K562 (cell line): Measurements from ENCODE around the gene CLCN6. TPM values are rescaled to one million over a fixed set of nuclear protein-coding genes. Genes with fewer than 3 reads are reported as not detected.

ENCODE experiments used
- ATF6 ChIP-seq: sonication (generic); formaldehyde crosslinking; IDR thresholded peaks from 2 replicates; pipeline ENCODE4 v1.4.0; 2020; ENCODE audit warnings: mild to moderate bottlenecking, missing genetic modification reagents
- BMI1 ChIP-seq: fragments of 150-350 bp; IDR thresholded peaks from 2 replicates; pipeline ENCODE4 v1.6.1; 2014; ENCODE audit warnings: low read length
- ETV6 ChIP-seq, 3 experiments: fragments of 150-350 bp in 1 of 3; sonication (generic) in 1 of 3; formaldehyde crosslinking in 1 of 3; IDR thresholded peaks; 2 replicates each; pipeline versions ENCODE4 v1.6.1 to v1.8.0; 2014 to 2022; ENCODE audit warnings: borderline replicate concordance in 2 of 3, low read depth in 2 of 3, antibody characterized with exemption in 1 of 3, low read length in 1 of 3, mild to moderate bottlenecking in 1 of 3, missing genetic modification reagents in 1 of 3
- FOXJ3 ChIP-seq: sonication (generic); formaldehyde crosslinking; IDR thresholded peaks from 2 replicates; pipeline ENCODE4 v1.4.0; 2020; ENCODE audit warnings: mild to moderate bottlenecking, missing genetic modification reagents
- IRF2 ChIP-seq: sonication (generic); formaldehyde crosslinking; IDR thresholded peaks from 2 replicates; pipeline ENCODE4 v1.8.1; 2022; ENCODE audit warnings: mild to moderate bottlenecking, missing genetic modification reagents
- PBX2 ChIP-seq, 2 experiments: IDR thresholded peaks in 1 of 2; conservative IDR thresholded peaks in 1 of 2; 2 replicates each; pipeline ENCODE4 v1.6.1; 2016; ENCODE audit warnings: low read depth in 2 of 2, mild to moderate bottlenecking in 1 of 2, missing compliant biosample characterization in 1 of 2, missing genetic modification characterization in 1 of 2, moderate library complexity in 1 of 2
- POLR2B ChIP-seq: fragments of 450-650 bp; IDR thresholded peaks from 2 replicates; pipeline ENCODE4 v1.6.1; 2018; ENCODE audit warnings: low read depth; ENCODE audit not compliant: partially characterized antibody
- PURB ChIP-seq: sonication (generic); formaldehyde crosslinking; IDR thresholded peaks from 2 replicates; pipeline ENCODE4 v1.9.0; 2021; ENCODE audit warnings: low read depth, mild to moderate bottlenecking, missing genetic modification reagents
- RB1 ChIP-seq: fragments of 450-650 bp; IDR thresholded peaks from 2 replicates; pipeline ENCODE4 v1.6.1; 2017; ENCODE audit warnings: low read depth, mild to moderate bottlenecking
- RBM22 ChIP-seq: fragments of 200-400 bp; formaldehyde crosslinking; IDR thresholded peaks from 2 replicates; pipeline ENCODE4 v1.6.1; 2018; ENCODE audit warnings: low read length, low read depth; ENCODE audit not compliant: poor library complexity, severe bottlenecking
- SMARCE1 ChIP-seq: fragments of 450-650 bp; IDR thresholded peaks from 2 replicates; pipeline ENCODE4 v1.7.1; 2016; ENCODE audit warnings: mild to moderate bottlenecking
- TAF15 ChIP-seq: fragments of 200-400 bp; formaldehyde crosslinking; IDR thresholded peaks from 2 replicates; pipeline ENCODE4 v1.6.1; 2017; ENCODE audit warnings: mild to moderate bottlenecking, low read depth, low read length, moderate library complexity
- TFAM ChIP-seq: fragments of 250-450 bp; sonication (Bioruptor Pico); conservative IDR thresholded peaks from 2 replicates; pipeline ENCODE4 v1.5.0; 2021; ENCODE audit warnings: mild to moderate bottlenecking, moderate library complexity
- ZNF133 ChIP-seq: fragments of 250-450 bp; sonication (Bioruptor Pico); IDR thresholded peaks from 2 replicates; pipeline ENCODE4 v1.4.0; 2020; ENCODE audit warnings: mild to moderate bottlenecking
- ZNF318 ChIP-seq, 2 experiments: fragments of 450-650 bp; IDR thresholded peaks; 2 replicates each; pipeline ENCODE4 v1.6.1; 2016; ENCODE audit warnings: mild to moderate bottlenecking in 2 of 2, borderline replicate concordance in 1 of 2, low read depth in 1 of 2, moderate library complexity in 1 of 2
- polyA plus RNA-seq, 8 experiments: library from polyadenylated mRNA; depleted of rRNA in 4 of 8; stranded (reverse) in 5 of 8; unstranded in 3 of 8; fragments of >200 nt; fragmentation: Nextera tagmentation in 2 of 8; fragmentation: Illumina TruSeq in 1 of 8; extraction: Ambion mirVana in 2 of 8; extraction: Trizol in 1 of 8; gene quantifications; 2 replicates each; pipeline versions ENCODE4 v1.2.1 to v1.2.3, GENCODE V29; 2011 to 2014; ENCODE audit warnings: inconsistent platforms in 1 of 8, missing spikeins in 1 of 8
- total RNA-seq, 7 experiments: library from RNA; depleted of rRNA in 6 of 7; stranded (reverse); fragments of >200 nt in 6 of 7; fragmentation: Illumina TruSeq in 2 of 7; extraction: Trizol in 2 of 7; gene quantifications; 2 replicates each; pipeline versions ENCODE4 v1.2.1 to v1.2.3, GENCODE V29; 2011 to 2021; ENCODE audit warnings: low replicate concordance in 1 of 7

The CLCN6 gene
- total and polyA plus RNA-seq, 9 of the 15 experiments (the other 6 are each of a cell fraction or from before 2014, with no cell fraction given) = 2.0 to 21.8 (median 13.6) TPM

DNA sequence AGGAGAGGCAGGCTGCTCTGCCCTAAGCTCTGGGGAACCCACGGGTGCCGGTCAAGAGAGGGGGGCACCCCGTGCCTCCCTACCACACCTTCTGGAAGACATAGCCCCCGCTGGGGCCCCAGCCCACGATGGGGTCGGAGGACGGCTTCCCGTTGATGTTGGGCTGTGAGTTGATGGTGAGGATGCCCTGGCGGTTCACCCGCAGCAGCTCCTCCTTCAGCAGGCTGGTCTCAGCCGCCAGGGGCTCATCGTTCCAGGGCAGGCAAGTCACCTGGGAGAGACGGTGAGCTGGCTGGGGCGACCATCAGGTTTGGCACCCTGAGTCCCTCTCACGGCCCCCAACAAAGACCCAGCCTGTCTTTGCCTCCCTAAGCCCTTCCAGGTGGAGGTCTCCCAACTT lies 12.2 kb upstream of the CLCN6 start (continued):
- TF ChIP-seq ATF6 (CRISPR knock-in tag) = no peak
- no peak for TF ChIP-seq TFAM (CRISPR knock-in tag)
- TF ChIP-seq POLR2B = no peak
- TF ChIP-seq PBX2 (CRISPR knock-in tag; IDR thresholded peaks at IDR 0.05; ENCODE audit: low read depth) = no peak
- TF ChIP-seq PBX2 (tag; conservative IDR thresholded peaks at IDR 0.05; ENCODE audit: low read depth) = no peak
- TF ChIP-seq RB1 = no peak
- TF ChIP-seq TAF15 = no peak
- no peak for TF ChIP-seq ZNF318 (IDR thresholded peaks at IDR 0.05; ENCODE audit: borderline replicate concordance in 1 of 2, low read depth in 1 of 2)
- no peak for TF ChIP-seq FOXJ3 (CRISPR knock-in tag)
- TF ChIP-seq BMI1 = no peak
- TF ChIP-seq ZNF133 = no peak
- peak; percentile 94 for TF ChIP-seq RBM22
- no peak for TF ChIP-seq SMARCE1
- no peak for TF ChIP-seq PURB
- 0 out of 2 replicates have a peak, but pooled peaks have one; percentile 17 for TF ChIP-seq IRF2
- TF ChIP-seq ETV6 (IDR thresholded peaks at IDR 0.05; ENCODE audit: borderline replicate concordance in 1 of 2, low read depth in 2 of 2, low read length in 1 of 2) = no peak
- TF ChIP-seq ETV6 (CRISPR knock-in tag; IDR thresholded peaks at IDR 0.05; ENCODE audit: borderline replicate concordance) = no peak
